HPDE6-E6E7 (cell line): Measurements from ENCODE around the gene FRS2.

ENCODE experiments used
- DNase-seq: peaks from one replicate; pipeline ENCODE4 v3.0.0; 2011; ENCODE audit warnings: missing footprints; ENCODE audit errors: extremely low spot score

Gene FRS2

DNA sequence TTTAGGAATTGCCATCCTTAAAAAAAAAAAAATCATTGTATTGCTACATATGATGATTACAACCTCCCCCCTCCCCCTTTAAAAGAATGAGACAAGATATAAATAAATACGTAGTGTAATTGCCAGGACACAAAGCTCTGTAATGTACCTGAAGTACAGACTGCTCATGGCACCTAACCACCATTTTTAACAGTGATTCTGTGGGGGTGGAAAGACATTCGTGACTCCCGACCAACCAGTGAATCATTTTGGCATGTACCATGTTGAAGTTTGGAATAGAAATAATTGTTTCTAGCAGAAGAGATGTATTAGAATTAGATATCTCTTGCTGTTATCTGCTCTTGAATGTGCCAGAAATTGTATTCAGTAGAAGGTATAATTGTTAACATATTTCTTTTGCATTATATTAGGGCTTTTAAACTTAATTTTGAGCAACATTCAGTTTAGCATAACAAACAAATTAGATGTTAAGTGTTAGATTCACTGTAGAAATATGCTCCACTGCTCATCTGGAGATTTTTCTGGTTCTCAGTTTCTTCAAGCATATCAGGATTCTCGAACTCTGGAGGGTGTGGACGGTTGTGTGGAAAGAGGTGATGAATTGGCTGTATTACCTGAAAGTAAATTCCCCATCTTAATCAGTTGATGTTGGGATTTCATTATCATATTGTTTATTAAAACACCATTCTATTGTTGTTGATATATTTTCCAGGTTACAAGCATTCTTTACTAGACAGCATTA is 31.1 kb downstream of the FRS2 start:
- DNase-seq: no peak

DNA sequence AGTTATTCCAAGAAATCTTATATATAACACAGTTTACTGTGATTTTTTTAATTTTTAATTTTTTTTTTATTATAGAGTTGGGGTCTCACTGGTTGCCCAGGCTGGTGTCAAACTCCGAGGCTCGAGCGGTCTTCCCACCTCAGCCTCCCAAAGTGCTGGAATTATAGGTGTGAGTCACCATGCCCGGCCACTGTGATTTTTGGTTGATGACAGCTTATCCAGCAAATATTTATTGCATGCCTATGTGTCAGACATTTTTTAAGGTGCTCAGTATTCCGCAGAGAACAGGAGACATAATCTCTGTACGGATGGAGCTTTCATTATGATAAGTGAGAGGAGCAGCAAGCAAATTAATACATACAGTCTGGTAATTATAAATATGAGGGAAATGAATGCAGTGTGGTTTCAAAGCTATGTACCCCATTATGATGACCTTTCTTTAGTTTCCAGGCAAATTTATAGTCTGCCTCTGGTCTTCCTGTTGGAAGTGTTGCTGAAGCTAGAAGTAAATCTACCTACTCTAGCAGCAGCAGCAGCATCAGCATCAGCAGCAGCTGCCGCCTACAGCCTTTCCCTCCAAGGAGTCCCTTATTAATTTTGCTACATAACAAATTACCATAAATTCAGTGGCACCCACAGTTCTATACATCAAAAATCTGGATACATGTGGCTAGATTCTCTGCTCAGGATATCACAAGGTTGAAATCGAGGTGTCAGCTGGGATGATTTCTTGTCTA is 32.3 kb downstream of the FRS2 start:
- DNase-seq: peak; percentile 14

DNA sequence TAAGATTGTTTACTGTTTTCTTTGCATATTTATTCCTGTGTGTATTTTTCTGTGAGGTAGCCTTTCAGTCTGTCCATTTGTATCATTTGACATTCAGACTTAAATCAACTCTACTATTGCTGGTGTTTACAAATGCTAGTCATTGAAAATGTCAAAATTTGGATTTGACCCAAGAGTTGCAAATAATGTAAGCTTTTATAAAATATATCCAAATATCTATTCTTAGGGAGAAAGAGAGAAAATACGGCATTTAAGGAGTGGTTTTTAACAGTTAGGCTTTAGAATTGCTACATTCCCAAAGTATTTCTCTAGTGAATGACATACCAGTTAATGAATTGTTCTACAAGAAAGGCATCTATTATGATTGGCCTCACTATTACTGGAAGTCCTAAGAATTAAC is 37.9 kb downstream of the FRS2 start:
- DNase-seq: no peak

DNA sequence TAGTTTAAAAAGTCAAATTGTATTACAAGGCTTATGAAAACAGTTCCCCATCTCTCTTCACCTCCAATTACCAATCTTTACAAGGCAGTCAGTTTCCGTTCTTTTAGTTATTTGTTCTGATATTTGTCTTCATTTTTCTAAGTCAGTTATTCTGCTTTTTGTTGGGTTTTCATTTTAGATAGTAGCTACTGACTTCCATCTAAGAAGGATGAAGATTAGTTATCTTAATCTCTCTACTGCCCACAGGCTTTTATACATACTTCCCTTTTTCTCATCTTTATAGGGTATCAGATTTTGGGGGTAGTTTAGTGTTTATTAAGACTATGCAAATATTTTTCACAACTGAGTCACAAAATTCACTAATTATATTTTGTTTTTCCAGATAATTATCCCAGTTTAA is 38.4 kb downstream of the FRS2 start:
- DNase-seq: no peak

DNA sequence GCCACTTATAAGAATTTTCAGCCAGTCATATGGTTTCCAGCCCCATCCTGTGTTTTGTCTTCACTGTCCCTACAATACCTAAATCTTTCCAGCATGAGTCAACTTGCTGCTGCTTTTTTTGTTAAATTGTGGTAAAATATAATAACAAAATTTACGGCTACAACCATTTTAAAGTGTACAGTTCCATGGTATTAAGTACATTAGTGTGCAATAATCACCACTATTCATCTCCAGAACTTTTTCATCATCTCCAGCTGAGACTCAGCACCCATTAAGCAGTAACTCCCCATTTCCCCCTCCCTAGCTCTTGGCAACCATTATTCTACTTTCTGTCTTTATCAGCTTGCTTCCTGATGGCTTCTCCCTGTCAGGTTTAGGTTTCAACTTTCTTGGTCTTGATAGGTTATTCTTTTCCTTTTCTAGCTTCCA is 39.1 kb downstream of the FRS2 start:
- no peak for DNase-seq

DNA sequence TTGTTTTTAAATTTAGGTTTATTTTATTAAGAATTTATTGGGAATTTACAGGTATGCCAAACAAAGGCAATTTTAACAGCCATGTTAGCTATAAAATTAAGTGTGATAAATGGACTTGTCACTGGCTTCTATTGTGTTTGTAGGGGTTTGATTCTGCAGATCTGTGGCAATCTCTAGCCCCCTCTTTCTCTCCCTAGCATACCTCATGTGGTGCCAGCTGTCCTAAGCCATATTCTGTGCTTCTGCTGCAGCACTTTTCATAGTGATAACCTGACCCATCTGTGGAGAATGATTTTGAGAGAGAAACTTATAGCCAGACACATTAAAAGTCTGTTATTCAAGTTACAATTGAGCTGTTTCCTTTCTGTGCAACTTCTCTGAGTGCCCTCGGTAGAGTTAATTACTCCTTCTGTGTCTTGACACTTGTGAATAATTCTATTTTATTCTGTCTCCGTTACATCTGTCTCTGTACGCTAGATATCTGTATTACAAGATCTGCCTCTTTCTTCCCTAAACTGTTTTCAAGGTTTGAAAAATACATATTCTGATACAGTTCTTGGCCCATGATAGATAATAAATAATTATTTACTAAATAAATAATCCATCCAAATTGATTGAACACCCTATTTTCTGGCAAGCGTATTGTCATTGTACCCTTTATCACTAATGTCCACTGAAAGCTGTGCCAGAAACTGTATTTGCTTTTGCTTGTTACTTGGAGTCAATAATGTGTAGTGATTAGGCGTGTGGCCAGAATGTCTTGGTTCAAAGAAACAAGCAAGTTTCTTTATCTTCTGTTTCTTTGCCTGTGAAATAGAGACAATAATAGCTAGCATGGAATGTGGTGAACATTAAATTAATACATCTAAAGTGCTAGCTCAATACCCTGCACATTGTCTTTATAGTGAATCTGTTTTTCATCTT is 40.0 kb downstream of the FRS2 start:
- no peak for DNase-seq

DNA sequence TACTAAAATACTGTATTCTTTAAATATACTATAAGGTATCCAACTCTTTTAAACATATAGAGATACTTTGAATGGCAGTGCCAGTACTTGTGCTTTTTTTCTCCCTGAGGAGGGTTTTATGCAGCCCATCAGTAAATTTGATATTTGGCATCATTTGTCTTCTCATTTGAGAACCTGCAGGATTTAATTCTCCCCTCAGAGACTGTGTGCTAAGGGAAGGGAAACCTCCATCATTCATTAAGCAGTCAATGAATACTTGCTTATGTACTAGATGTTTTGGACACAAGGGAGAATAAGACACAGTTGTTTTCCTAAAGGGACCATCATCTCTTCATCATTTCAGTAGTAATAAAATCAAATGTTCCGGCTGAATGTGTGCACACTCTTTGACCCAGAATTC is 40.8 kb downstream of the FRS2 start:
- DNase-seq: no peak

DNA sequence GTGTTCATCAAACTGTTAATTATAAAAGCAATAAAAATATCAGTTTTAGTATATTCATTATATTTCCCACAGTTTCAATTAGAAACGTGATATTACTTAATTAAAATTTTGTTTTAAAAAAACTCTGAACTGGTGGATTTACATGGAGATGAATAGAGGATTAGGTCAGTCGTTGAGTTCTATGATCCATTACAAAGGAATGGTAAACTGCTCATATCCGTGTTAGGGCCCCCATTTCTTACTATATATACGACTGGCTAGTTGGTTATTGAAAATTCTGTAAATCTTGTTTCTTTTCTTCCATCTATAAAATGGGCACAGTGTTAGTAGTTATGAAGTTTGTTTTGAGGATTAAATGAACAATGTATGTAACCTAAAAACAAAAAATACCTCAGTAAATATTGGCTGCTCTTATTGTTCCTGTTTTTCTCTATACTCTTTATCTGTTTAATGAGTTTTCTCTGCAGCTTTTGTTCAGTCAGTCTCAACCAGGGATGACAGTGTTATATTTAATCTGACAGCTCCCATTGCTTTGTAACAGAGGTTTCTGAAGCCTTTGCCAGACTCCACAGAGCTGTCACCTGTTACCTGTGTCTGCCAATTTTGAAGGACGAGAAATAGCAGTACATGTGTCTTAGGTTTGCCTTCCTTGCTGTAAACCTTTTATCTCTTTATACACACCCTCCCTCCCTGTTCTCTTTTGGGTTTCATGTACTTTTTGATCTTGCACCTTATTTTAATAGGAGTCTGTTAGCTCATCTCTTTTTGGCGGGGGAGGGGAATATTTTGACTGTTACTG is 41.5 kb downstream of the FRS2 start:
- no peak for DNase-seq

DNA sequence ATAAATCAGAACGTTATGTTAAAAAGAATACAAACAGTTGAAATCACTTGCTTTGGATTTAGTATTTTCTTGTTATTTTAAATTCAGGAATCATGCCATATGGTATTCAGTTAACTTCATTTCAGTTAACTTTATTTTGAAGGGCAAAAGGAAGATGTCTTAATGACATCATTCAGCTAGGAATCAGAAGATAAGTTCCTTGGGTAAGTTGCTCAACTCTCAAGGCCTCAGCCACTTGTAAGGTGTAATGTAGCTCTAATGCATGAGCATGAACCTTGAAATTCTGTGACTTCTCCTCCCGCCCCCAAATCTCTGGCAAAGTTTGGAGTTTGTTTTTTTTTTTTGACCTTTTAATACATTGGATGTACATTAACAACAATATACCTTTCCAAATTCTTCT is 42.6 kb downstream of the FRS2 start:
- DNase-seq: no peak

DNA sequence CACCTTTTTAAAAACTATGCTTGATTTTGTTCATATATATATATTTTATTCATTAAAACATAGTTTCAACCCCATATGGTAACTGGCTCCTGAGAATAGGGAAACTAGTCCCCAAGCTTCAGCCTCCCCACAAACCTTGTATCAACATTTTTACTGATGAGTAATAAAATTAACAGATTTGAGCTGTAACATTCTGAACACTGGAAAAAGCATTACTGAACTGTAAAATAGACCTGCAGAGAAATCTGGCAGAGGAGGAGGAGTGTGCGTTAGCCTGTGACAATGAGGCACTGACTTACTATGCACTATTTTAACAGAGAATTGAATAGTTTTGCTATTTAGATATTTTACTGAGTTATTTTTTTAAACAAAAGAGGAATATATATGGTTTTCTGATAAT is 43.1 kb downstream of the FRS2 start:
- no peak for DNase-seq

DNA sequence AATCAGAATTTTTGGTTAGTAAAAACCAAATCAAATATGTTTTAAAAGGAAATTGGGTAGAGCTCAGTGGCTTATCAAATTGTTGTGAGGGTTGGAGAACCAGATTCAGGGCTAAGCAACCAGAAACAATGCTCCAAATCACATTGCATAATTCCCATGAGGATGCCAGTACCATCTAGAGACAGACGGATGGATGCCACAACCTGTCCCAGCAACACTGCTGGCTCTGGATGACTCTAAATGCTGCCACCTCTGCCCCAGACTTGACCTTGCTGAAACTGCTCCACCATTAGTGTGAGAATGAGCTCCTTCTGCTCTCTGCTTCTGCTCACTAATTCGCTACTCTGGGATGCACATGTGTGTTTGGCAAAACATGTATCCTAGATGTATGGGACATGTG is 43.9 kb downstream of the FRS2 start:
- DNase-seq: no peak

DNA sequence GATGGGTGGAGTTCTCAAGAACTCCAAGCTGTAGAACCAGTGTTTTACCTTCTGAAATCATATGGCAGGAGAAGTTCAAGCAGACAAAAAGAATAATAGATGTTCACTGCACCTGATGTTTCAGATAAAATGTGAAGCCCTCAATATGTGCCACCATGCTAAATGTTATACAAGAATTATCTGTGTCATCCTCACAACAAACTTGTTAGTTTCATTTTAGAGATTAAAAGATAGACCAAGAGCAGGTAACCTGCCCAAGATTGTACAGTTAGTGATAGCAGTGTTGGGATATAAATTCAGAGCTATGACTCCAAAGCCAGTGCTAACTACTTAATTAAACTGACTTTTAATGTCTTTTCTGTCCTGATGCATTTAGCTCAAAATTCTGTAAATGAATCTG is 44.7 kb downstream of the FRS2 start:
- DNase-seq: no peak

DNA sequence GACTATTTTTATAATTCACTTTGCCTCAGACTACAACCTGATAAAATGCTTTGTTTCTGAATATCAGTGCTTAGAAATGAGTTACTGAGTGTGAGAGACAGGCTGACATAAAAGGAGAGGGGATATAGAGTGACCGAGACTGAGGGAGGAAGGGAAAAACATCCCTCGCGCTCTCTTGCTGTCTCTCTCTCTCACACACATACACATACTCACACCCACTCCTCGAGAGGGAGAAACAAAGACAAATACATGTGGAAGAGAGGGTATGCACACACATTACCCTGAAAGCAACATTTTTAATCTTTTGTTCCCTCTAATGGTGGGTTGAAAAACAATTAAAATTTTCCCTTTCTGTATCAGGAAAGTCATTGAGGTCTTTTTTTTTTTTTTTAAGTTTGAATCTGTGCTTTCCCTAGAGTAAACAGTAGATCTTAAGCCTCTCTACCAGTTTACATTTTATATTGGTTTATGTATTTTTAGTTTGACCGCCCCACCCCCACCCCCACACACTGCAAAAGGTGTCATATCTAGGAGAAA is 45.3 kb downstream of the FRS2 start:
- no peak for DNase-seq

DNA sequence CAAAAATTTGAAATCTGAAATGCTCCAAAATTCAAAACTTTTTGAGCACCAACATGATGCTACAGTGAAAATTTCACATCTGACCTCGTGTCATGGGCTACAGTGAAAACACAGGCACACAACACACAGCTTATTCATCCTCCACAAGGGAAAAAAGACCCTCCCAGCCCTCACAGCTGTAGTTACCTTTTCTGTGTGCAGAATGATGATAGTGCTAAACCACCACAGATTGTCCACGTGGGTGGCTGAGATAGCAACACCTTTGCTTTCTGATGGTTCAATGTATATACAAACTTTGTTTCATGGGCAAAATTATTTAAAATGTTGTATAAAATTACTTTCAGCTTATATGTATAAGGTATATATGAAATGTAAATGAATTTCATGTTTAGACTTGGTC is 46.8 kb downstream of the FRS2 start:
- DNase-seq: no peak

DNA sequence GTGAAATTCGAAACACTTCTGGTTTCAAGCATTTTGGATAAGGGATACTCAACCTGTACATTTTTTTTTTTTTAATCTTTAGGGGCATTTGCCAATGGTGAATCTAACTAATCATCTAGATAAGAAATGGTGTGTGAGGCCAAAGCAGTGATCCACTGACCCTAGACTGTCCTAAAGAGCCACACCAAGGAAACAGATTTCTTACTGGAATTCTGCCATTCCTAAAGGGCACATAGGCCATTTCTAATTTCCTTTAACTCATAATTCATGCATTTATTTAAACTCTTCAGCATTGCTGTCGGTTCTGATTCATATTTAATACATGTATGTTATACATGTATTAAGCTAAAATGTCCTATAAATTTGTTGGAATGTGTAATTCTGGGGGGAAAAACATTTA is 47.2 kb downstream of the FRS2 start:
- no peak for DNase-seq

DNA sequence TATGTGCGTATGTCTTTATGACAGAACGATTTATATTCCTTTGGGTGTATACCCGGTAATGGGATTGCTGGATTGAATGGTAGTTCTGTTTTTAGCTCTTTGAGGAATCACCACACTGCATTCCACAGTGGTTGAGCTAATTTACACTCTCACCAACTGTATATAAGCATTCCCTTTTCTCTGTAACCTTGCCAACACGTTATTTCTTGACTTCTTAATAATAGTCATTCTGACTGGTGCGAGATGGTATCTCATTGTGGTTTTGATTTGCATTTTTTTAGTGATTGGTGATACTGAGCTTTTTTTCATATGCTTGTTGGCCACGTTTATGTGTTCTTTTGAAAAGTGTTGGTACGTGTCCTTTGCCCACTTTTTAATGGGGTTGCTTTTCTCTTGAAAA is 49.7 kb downstream of the FRS2 start:
- no peak for DNase-seq

DNA sequence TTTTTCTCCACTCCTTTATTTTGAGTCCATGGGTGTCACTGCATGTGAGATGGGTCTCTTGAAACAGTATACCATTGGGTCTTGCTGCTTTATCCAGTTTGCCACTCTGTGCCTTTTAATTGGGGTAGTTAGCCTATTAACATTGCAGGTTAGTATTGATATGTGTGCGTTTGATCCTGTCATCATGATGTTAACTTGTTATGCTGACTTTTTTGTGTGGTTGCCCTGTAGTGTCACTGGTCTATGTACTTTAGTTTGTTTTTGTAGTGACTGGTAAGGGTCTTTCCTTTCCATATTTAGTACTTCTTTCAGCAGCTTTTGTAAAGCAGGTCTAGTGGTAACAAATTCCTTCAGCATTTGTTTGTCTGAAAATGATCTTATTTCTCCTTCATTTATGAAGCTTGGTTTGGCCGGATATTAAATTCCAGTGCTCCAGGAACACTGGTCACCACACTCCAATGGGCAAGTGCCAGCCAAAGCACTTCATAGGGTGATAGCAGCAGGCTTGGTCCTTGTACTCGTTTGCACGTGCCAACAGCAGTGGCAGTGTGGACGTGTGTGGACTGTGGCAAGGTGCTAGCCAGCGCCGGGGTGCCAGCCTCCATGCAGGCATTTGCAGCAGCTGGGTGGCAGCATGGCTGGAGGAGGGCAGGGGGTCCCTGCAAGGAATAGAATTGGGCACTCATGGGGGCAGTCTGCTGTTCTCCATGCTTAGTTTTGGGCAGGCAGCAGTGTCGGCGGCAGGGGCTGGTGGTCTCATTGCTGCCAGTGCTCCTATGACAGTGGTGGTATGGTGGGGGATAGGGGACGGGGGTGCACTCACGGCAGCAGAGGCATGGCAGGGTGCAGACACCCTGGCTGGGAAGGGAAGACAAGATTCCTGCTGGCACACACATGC is 53.5 kb downstream of the FRS2 start:
- DNase-seq: no peak

DNA sequence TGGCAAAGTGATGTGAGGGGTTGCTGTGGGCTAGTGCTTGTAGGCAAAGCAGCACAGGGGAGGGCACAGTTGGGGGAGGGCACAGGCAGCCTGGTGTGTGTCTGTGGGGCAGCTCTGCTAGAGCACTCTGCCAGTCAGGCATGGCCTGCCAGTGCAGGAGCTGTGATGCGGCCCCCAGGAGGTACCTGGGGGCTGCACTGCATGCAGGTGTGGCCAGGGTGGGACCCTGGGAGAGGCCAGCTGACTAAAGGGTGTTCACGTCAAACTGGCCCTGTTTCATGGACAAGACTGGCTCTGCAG is 54.1 kb downstream of the FRS2 start:
- DNase-seq: no peak

DNA sequence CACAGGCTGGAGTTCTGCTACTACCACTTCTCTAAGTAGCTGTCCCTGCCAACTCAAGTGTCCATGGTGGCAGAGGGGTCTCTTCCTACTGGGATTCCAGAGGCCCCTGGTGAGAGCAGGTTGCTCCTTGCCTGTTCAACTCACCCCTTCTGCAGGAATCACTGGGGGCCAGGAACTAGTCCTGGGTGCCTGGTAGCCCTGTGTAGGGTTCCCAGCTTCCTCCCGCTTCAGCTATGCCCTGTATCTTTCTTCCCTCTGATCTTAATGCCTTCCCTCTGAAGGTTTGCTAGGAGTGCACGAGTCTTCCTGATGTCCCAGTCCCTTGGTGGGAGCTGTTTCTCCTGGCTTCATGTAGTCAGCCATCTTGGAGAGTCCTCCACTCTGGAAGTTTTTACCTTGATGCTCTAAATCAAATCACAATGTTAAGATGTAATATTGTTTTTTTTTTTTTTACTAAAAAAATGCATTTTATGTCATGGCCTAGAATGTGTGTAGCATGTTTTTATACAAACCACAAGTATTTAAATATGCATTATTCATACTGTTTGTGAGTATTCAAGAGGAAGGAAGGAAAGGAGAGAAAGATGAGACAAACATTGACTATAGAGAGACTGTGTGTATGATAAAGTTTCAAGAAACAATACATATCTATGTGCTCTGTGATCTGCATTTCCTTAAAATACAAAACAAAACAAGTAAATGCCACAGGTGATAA is 54.7 kb downstream of the FRS2 start:
- no peak for DNase-seq
